Thyroid gland (tissue), 4 donors: Measurements from ENCODE around the gene LPP. TPM values are rescaled to one million over a fixed set of nuclear protein-coding genes. Genes with fewer than 3 reads are reported as not detected.

Source experiments
- DNase-seq, 2 donors: peaks; one replicate each; pipeline ENCODE4 v3.0.0-alpha.2; 2019
- H3K27ac ChIP-seq, 3 donors: fragments of 200-600 bp; sonication (generic); 1 replicate in 2 of 3; 2 replicates in 1 of 3; pipeline ENCODE4 v1.5.1; 2016 to 2019; ENCODE audit warnings: mild to moderate bottlenecking in 1 of 3, moderate library complexity in 1 of 3
- H3K27me3 ChIP-seq: fragments of 200-600 bp; sonication (generic); one replicate; pipeline ENCODE4 v1.5.1; 2019
- H3K36me3 ChIP-seq, 2 donors: fragments of 200-600 bp; sonication (generic); one replicate each; pipeline ENCODE4 v1.5.1; 2016 to 2019
- H3K4me1 ChIP-seq, 2 donors: fragments of 200-600 bp; sonication (generic); one replicate each; pipeline ENCODE4 v1.5.1; 2017 to 2019
- H3K4me3 ChIP-seq, 3 donors: fragments of 200-600 bp; sonication (generic); replicated peaks in 1 of 3; 1 replicate in 2 of 3; 2 replicates in 1 of 3; pipeline ENCODE4 v1.5.1; 2016; ENCODE audit warnings: mild to moderate bottlenecking in 1 of 3
- H3K9me3 ChIP-seq: fragments of 200-600 bp; sonication (generic); one replicate; pipeline ENCODE4 v1.5.1; 2017
- CTCF ChIP-seq, 6 experiments: fragments of 200-600 bp in 3 of 6; fragments of 450-650 bp in 3 of 6; sonication (generic) in 3 of 6; IDR thresholded peaks; one replicate each; pipeline ENCODE4 v1.5.1; 2016 to 2019; ENCODE audit warnings: antibody characterized with exemption in 6 of 6, mild to moderate bottlenecking in 2 of 6, inconsistent platforms in 1 of 6, moderate library complexity in 1 of 6
- POLR2A ChIP-seq, 2 donors: fragments of 450-650 bp; IDR thresholded peaks; one replicate each; pipeline ENCODE4 v1.6.1; 2017; ENCODE audit warnings: antibody characterized with exemption in 2 of 2, mild to moderate bottlenecking in 2 of 2, moderate library complexity in 1 of 2
- WGBS, 2 donors: methylation state at CpG; one replicate each; pipeline ENCODE4 v1.1.5; 2017; 5-methylcytosine and 5-hydroxymethylcytosine counted together
- intact Hi-C: fragments of 100-400 bp; cut with DNase I; formaldehyde crosslinking; loops from one replicate; pipeline ENCODE4 v1.15.1; 2023
- total RNA-seq, 4 donors: library from RNA; depleted of rRNA; stranded (reverse); fragments of >200 nt; gene quantifications; one replicate each; pipeline ENCODE4 v1.2.3, GENCODE V29; 2016

Gene LPP
- total RNA-seq, 4 donors from 2014 or later, result 79.0 to 141 (median 82.8) TPM

GRCh38 chr3:188352196-188352927, 198.4 kb downstream of the LPP start:
- Histone ChIP-seq H3K27me3 (no peaks in the 10 kb centered on the region), H3K4me3 (no peak overlapping the region), H3K36me3 (no peaks in the 10 kb centered on the region), H3K27ac (no peak overlapping the region), H3K9me3 (no peaks in the 10 kb centered on the region), H3K4me1 (peaks cover 0 to 10% of the 10 kb centered on the region in 2 donors)
- TF ChIP-seq CTCF (IDR thresholded peaks at IDR 0.05), result no peak
- TF ChIP-seq POLR2A (IDR thresholded peaks at IDR 0.05), result no peak
- no peak for DNase-seq
- 91 to 93% methylated on average over 18 of the region's 18 CpGs for WGBS, 2 donors
- intact Hi-C loops, result no loop called here

GRCh38 chr3:188353426-188353825, 199.5 kb downstream of the LPP start:
- peaks cover 0 to 10% of the 10 kb centered on the region in 2 donors for H3K4me1 ChIP-seq
- H3K36me3 ChIP-seq, result no peaks in the 10 kb centered on the region
- no peak for DNase-seq
- no peaks in the 10 kb centered on the region for H3K27me3 ChIP-seq
- no peaks in the 10 kb centered on the region for H3K9me3 ChIP-seq
- intact Hi-C loops, result no loop called here
- H3K27ac ChIP-seq, result no peak overlapping the region
- no peak for TF ChIP-seq POLR2A (IDR thresholded peaks at IDR 0.05)
- no peak overlapping the region for H3K4me3 ChIP-seq
- WGBS, 2 donors, result 89 to 98% methylated on average over 1 of the region's 1 CpG

- no peak overlapping the region for H3K27ac ChIP-seq
- no peaks in the 10 kb centered on the region for H3K4me1 ChIP-seq
- 52 to 53% methylated on average over 10 of the region's 10 CpGs for whole genome bisulfite sequencing, 2 donors
These were observed 205.0 kb downstream of the LPP start for GRCh38 chr3:188358787-188359493.

GRCh38 chr3:188360364-188360881, 206.5 kb downstream of the LPP start:
- DNase-seq, result no peak
- WGBS, 2 donors, result 97 to 98% methylated on average over 3 of the region's 3 CpGs
- Histone ChIP-seq H3K27me3 (no peaks in the 10 kb centered on the region), H3K4me3 (no peak overlapping the region), H3K9me3 (no peaks in the 10 kb centered on the region), H3K27ac (no peak overlapping the region), H3K36me3 (no peaks in the 10 kb centered on the region), H3K4me1 (no peaks in the 10 kb centered on the region)
- intact Hi-C loops, result no loop called here
- TF ChIP-seq CTCF (IDR thresholded peaks at IDR 0.05) (no peak), POLR2A (IDR thresholded peaks at IDR 0.05) (no peak)

More at GRCh38 chr3:188358787-188359493, 205.0 kb downstream of the LPP start:
- Histone ChIP-seq H3K4me3 (no peak overlapping the region), H3K36me3 (no peaks in the 10 kb centered on the region), H3K27me3 (no peaks in the 10 kb centered on the region), H3K9me3 (no peaks in the 10 kb centered on the region)
- intact Hi-C loops, result no loop called here
- DNase-seq, result no peak
- no peak for TF ChIP-seq CTCF (IDR thresholded peaks at IDR 0.05)
- TF ChIP-seq POLR2A (IDR thresholded peaks at IDR 0.05), result no peak

GRCh38 chr3:188361888-188362287, 207.9 kb downstream of the LPP start:
- 86 to 96% methylated on average over 7 of the region's 7 CpGs for WGBS, 2 donors
- intact Hi-C loops, result no loop called here
- no peak overlapping the region for H3K27ac ChIP-seq

More at GRCh38 chr3:188361888-188362287, 207.9 kb downstream of the LPP start:
- H3K4me1 ChIP-seq, result no peaks in the 10 kb centered on the region
- no peaks in the 10 kb centered on the region for H3K27me3 ChIP-seq
- TF ChIP-seq POLR2A (IDR thresholded peaks at IDR 0.05) (no peak), CTCF (IDR thresholded peaks at IDR 0.05) (no peak)
- DNase-seq, result no peak
- no peaks in the 10 kb centered on the region for H3K9me3 ChIP-seq
- no peaks in the 10 kb centered on the region for H3K36me3 ChIP-seq
- no peak overlapping the region for H3K4me3 ChIP-seq
